Measurements from ENCODE around the gene DAB2IP. TPM values are rescaled to one million over a fixed set of nuclear protein-coding genes. Genes with fewer than 3 reads are reported as not detected.

Gene DAB2IP
- total RNA-seq, 4 donors from 2014 or later: 35.2 to 56.4 (median 51.4) TPM

DNA sequence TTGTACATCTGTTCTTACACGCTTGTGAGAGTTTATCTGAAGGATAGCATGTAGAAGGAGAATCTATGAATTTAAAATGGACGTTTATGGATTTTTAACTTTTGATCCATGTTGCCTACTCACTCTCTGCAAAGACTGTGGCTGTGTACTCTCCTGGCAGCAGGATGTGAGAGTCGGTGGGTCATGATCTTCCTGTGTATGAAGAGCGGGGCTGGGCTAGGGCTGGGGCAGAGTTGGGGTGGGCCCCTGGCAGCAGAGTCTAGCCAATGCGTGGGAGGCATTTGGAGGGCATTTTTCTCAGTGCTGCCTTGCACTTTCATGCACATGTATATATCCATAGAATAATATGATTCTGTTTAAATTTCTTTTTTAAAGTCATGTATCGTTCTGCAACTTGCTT, 24.0 kb upstream of the DAB2IP start:
- Histone ChIP-seq H3K36me3 (no peaks in the 10 kb centered on the region), H3K27ac (no peak overlapping the region), H3K27me3 (no peaks in the 10 kb centered on the region), H3K9me3 (no peaks in the 10 kb centered on the region), H3K4me3 (no peak overlapping the region), H3K4me1 (peaks cover 0 to 13% (median 0%) of the 10 kb centered on the region in 4 donors)
- WGBS, 2 donors: 38 to 46% methylated on average over 6 of the region's 6 CpGs
- DNase-seq (ENCODE audit: low spot score in 2 of 2): no peak
- TF ChIP-seq POLR2A (IDR thresholded peaks at IDR 0.05): no peak
- TF ChIP-seq, protein P1, sequence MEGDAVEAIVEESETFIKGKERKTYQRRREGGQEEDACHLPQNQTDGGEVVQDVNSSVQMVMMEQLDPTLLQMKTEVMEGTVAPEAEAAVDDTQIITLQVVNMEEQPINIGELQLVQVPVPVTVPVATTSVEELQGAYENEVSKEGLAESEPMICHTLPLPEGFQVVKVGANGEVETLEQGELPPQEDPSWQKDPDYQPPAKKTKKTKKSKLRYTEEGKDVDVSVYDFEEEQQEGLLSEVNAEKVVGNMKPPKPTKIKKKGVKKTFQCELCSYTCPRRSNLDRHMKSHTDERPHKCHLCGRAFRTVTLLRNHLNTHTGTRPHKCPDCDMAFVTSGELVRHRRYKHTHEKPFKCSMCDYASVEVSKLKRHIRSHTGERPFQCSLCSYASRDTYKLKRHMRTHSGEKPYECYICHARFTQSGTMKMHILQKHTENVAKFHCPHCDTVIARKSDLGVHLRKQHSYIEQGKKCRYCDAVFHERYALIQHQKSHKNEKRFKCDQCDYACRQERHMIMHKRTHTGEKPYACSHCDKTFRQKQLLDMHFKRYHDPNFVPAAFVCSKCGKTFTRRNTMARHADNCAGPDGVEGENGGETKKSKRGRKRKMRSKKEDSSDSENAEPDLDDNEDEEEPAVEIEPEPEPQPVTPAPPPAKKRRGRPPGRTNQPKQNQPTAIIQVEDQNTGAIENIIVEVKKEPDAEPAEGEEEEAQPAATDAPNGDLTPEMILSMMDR (IDR thresholded peaks at IDR 0.05): no peak
- no peak for TF ChIP-seq EP300 (IDR thresholded peaks at IDR 0.05)

DNA sequence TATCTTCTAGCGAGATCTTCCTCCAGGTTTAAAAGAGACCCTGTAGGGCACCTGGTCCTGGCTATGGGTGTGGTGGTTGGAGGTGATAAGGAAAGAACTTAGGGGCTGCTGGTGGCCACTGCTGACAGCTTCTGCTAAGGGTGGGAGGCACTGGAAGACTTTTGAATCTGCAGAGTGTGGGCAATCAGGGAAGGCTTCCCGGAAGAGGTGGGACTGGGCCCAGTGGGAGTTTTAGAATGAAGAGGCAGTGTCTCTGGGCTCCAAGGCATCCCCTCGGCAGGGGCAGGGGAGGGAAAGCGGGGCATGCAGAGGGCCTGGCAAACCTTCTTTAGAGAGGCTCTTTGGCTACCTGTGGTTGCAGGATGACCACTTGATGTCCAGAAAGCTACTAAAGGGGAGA, 23.0 kb upstream of the DAB2IP start:
- 89 to 97% methylated on average over 4 of the region's 4 CpGs for WGBS, 2 donors
- no peak for TF ChIP-seq EP300 (IDR thresholded peaks at IDR 0.05)
- no peak for TF ChIP-seq POLR2A (IDR thresholded peaks at IDR 0.05)
- TF ChIP-seq, protein P1 (IDR thresholded peaks at IDR 0.05): no peak
- Histone ChIP-seq H3K27me3 (no peaks in the 10 kb centered on the region), H3K27ac (no peak overlapping the region), H3K4me3 (no peak overlapping the region), H3K9me3 (no peaks in the 10 kb centered on the region), H3K4me1 (peaks cover 0 to 13% (median 0%) of the 10 kb centered on the region in 4 donors), H3K36me3 (no peaks in the 10 kb centered on the region)
- DNase-seq (ENCODE audit: low spot score in 2 of 2): no peak

DNA sequence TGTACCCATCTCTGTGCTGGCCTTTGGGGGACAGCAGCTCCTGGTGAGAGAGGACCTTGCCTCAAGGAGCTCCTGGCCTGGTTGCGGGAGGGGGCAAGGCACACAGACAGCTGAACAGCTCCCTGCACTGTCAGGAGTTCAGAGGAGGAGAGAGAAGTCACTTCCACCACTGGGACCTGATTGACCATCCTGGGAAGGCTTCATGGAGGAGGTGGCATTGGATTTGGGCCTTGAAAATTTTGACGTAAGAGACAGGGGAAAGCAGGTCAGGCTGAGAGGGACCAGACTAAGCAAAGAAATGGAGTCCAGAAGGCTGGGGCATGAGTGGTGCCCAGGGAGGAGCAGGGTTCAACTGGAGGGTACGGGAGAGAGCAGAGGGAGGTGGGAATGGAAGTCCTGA, 20.3 kb upstream of the DAB2IP start:
- Histone ChIP-seq H3K36me3 (no peaks in the 10 kb centered on the region), H3K4me3 (no peak overlapping the region), H3K27me3 (no peaks in the 10 kb centered on the region), H3K9me3 (no peaks in the 10 kb centered on the region), H3K4me1 (peaks cover 0 to 21% (median 0%) of the 10 kb centered on the region in 4 donors), H3K27ac (no peak overlapping the region)
- DNase-seq (ENCODE audit: low spot score in 2 of 2): no peak
- 91 to 94% methylated on average over 3 of the region's 3 CpGs for WGBS, 2 donors
- no peak for TF ChIP-seq POLR2A (IDR thresholded peaks at IDR 0.05)
- TF ChIP-seq EP300 (IDR thresholded peaks at IDR 0.05): no peak
- TF ChIP-seq, protein P1 (IDR thresholded peaks at IDR 0.05): no peak

DNA sequence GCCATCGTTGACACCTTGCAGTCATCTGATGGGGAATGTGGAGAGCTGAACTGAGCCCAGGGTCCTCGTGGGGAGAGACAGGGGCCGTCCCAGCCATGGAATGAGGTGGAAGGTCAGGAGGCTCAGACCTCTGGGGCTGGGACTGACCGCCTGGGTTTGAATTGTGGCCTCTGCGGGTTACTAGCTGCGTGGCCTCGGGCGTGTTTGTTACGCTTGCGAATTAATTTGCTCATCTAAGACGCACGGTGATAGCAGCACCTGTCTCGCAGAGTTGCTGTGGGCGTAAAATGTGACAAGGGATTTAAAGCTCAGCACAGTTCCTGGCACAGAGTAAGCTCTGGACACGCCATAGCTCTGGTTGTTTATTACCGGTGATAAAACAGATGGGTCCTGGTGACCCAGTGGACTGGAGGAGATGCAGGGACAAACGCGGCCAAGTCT, 19.4 kb upstream of the DAB2IP start:
- WGBS, 2 donors: 77 to 79% methylated on average over 18 of the region's 18 CpGs
- Histone ChIP-seq H3K27ac (no peak overlapping the region), H3K4me1 (peaks cover 0 to 28% (median 0%) of the 10 kb centered on the region in 4 donors), H3K36me3 (no peaks in the 10 kb centered on the region), H3K4me3 (no peak overlapping the region), H3K9me3 (no peaks in the 10 kb centered on the region), H3K27me3 (no peaks in the 10 kb centered on the region)
- no peak for DNase-seq (ENCODE audit: low spot score in 2 of 2)
- TF ChIP-seq, protein P1 (IDR thresholded peaks at IDR 0.05): no peak
- TF ChIP-seq POLR2A (IDR thresholded peaks at IDR 0.05) (no peak), EP300 (IDR thresholded peaks at IDR 0.05) (no peak)

DNA sequence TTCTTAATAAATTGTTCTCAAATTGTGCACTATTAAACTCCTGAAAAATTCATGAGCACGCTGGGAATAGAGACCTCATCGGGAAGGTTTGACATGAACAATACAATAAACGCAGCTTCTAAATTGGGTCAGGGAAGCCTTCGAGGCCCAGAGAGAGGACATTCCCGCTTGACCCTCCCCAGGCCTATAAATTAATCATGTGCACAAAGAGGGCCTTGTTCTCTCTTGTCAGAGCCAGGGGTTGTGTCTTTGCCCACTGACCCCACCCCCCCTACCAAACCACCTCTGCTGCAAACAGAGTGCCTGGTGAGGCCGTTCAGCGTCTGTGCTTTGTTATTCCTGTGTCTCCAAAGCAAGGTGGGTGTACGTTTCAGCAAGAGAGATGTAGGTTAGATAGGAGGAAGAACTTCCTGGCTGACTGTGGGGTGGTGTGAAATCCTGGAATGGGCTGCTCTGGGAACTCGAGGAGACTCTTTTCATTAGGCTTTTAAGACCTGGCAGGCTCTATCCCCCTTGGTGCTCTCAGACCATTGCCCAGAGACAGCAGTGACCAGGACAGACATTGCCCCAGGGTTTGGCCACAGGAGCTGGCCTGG, 18.2 kb upstream of the DAB2IP start:
- H3K36me3 ChIP-seq: no peaks in the 10 kb centered on the region
- H3K27me3 ChIP-seq: no peaks in the 10 kb centered on the region
- H3K4me1 ChIP-seq: peaks cover 0 to 26% (median 0%) of the 10 kb centered on the region in 4 donors
- no peak overlapping the region for H3K27ac ChIP-seq
- no peak for DNase-seq (ENCODE audit: low spot score in 2 of 2)
- TF ChIP-seq POLR2A (IDR thresholded peaks at IDR 0.05) (no peak), EP300 (IDR thresholded peaks at IDR 0.05) (no peak)
- TF ChIP-seq, protein P1 (IDR thresholded peaks at IDR 0.05): no peak
- WGBS, 2 donors: 39 to 41% methylated on average over 9 of the region's 9 CpGs
- H3K4me3 ChIP-seq: no peak overlapping the region
- no peaks in the 10 kb centered on the region for H3K9me3 ChIP-seq

Data from tibial nerve (tissue), 4 donors.